ENCODE data around the gene BORA. TPM values are rescaled to one million over a fixed set of nuclear protein-coding genes. Genes with fewer than 3 reads are reported as not detected.
A peak's percentile ranks its signal among the peaks of the same experiment; 100 is the strongest.
"Not testable (repeated sequence)": the region's sequence is repeated elsewhere in the genome, so short reads cannot be mapped to it uniquely, and the experiment has no call there.

BORA gene
- total RNA-seq, 1 donor from 2014 or later: 2.6 TPM

DNA sequence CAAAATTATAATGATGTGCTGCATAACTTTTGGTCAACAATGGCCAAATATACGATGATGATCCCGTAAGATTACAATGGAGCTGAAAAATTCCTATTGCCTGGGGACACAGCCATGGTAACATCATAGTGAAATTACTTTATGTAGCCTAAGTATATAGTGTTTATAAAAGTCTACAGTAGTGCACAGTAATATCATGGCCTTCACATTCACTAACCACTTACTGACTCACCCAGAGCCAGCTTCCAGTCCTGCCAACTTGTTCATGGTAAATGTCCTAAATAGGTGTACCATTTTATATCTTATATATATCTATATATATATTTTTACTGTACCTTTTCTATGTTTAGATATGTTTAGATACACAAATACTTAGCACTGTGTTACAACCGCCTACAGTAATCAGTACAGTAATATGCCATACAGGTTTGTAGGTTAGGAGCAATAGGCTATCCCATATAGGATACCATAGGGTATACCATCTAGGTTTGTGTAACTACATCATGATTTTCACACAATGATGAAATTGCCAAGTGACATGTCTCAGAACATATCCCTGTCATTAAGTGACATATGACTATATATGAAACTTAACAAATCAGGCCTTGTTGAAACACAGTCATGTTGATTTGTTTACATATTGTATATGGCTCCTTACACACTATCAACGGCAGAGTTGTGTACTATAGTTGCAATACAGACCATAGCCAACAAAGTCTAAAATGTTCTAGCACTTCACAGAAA is 30.2 kb downstream of the BORA start:
- Histone ChIP-seq H3K36me3 (ENCODE audit: control insufficient read depth in 3 of 3, insufficient read depth in 3 of 3, low read length in 3 of 3) (peaks cover 25 to 71% (median 65%) of the 10 kb centered on the region in 3 donors), H3K9ac (ENCODE audit: low read depth in 1 of 3, low read length in 3 of 3) (no peak overlapping the region), H3K4me1 (ENCODE audit: control insufficient read depth in 3 of 3, insufficient read depth in 3 of 3, low read length in 3 of 3) (no peaks in the 10 kb centered on the region), H3K27me3 (ENCODE audit: control insufficient read depth in 3 of 3, insufficient read depth in 3 of 3, low read length in 3 of 3) (no peaks in the 10 kb centered on the region), H3K27ac (ENCODE audit: low read depth, low read length) (no peak overlapping the region), H3K4me3 (ENCODE audit: low read length in 3 of 3) (no peak overlapping the region), H3K9me3 (ENCODE audit: control insufficient read depth in 3 of 3, low read length in 3 of 3) (no peaks in the 10 kb centered on the region)

DNA sequence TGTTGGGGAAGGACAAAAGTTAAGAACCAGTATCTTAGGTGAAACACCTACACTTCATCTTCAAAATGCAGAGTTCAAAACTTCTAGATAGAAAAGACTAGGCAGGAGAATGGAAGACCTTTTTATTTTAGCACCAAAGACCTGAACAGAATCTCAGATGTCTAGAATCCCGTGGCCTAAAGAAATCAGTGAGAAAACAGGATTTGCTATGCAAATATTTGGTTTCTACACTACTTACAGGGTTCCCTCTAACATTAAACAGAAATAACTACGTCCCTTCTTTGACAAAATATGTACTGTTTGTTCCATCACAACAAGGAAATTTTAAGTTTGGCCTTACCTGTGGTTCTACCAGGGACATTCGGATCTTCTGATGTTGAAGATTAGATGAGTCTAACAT is 32.5 kb downstream of the BORA start:
- no peaks in the 10 kb centered on the region for H3K9me3 ChIP-seq (ENCODE audit: control insufficient read depth in 3 of 3, low read length in 3 of 3)
- no peak overlapping the region for H3K9ac ChIP-seq (ENCODE audit: low read depth in 1 of 3, low read length in 3 of 3)
- no peak overlapping the region for H3K4me3 ChIP-seq (ENCODE audit: low read length in 3 of 3)
- no peaks in the 10 kb centered on the region for H3K4me1 ChIP-seq (ENCODE audit: control insufficient read depth in 3 of 3, insufficient read depth in 3 of 3, low read length in 3 of 3)
- H3K36me3 ChIP-seq (ENCODE audit: control insufficient read depth in 3 of 3, insufficient read depth in 3 of 3, low read length in 3 of 3): peaks cover 31 to 81% (median 78%) of the 10 kb centered on the region in 3 donors
- no peaks in the 10 kb centered on the region for H3K27me3 ChIP-seq (ENCODE audit: control insufficient read depth in 3 of 3, insufficient read depth in 3 of 3, low read length in 3 of 3)
- no peak overlapping the region for H3K27ac ChIP-seq (ENCODE audit: low read depth, low read length)

DNA sequence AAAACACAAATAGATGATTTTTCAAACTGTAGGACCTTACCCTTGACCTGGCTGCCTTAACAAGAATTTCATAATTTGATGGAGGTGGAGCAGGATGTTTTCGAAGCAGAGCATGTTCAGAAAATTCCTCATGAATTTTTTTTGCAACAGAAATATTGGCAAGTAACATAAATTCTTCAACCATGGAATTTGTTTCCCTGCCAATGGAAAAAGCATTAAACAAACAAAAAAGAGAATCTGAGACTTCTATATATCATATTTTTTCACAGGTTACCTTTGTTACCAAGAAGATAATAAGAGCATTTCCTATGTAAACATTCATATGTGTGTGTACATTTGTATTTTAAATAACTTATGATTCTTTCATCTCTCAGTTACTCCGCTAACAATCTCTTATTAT is 35.7 kb downstream of the BORA start:
- Histone ChIP-seq H3K27me3 (ENCODE audit: control insufficient read depth in 3 of 3, insufficient read depth in 3 of 3, low read length in 3 of 3) (no peaks in the 10 kb centered on the region), H3K4me3 (ENCODE audit: low read length in 3 of 3) (no peak overlapping the region), H3K9me3 (ENCODE audit: control insufficient read depth in 3 of 3, low read length in 3 of 3) (no peaks in the 10 kb centered on the region), H3K27ac (ENCODE audit: low read depth, low read length) (no peak overlapping the region), H3K4me1 (ENCODE audit: control insufficient read depth in 3 of 3, insufficient read depth in 3 of 3, low read length in 3 of 3) (no peaks in the 10 kb centered on the region), H3K9ac (ENCODE audit: low read depth in 1 of 3, low read length in 3 of 3) (no peak overlapping the region), H3K36me3 (ENCODE audit: control insufficient read depth in 3 of 3, insufficient read depth in 3 of 3, low read length in 3 of 3) (peaks cover 38 to 94% (median 81%) of the 10 kb centered on the region in 3 donors)

DNA sequence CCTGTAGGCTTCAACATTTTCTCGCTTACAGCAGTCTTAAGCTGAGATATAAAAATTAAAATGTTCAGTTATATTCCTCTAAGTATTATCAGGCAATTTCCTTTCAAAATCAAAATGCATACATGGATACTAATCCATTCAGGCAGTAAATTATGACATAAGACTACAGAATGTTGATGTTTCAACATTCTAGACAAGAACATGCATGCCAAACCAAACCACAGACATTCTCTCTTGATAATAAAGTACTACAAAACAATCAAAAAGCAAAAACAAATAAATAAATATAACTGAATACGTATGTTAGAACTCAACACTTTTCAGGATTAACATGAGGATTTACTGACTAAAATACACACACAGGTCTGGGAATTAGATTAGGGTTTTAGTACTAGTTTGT is 46.3 kb downstream of the BORA start:
- no peak overlapping the region for H3K27ac ChIP-seq (ENCODE audit: low read depth, low read length)
- no peak overlapping the region for H3K4me3 ChIP-seq (ENCODE audit: low read length in 3 of 3)
- no peaks in the 10 kb centered on the region for H3K9me3 ChIP-seq (ENCODE audit: control insufficient read depth in 3 of 3, low read length in 3 of 3)
- H3K9ac ChIP-seq (ENCODE audit: low read depth in 1 of 3, low read length in 3 of 3): no peak overlapping the region
- no peaks in the 10 kb centered on the region for H3K27me3 ChIP-seq (ENCODE audit: control insufficient read depth in 3 of 3, insufficient read depth in 3 of 3, low read length in 3 of 3)
- peaks cover 18 to 84% (median 79%) of the 10 kb centered on the region in 3 donors for H3K36me3 ChIP-seq (ENCODE audit: control insufficient read depth in 3 of 3, insufficient read depth in 3 of 3, low read length in 3 of 3)
- peaks cover 0 to under 1% (median 0%) of the 10 kb centered on the region in 3 donors for H3K4me1 ChIP-seq (ENCODE audit: control insufficient read depth in 3 of 3, insufficient read depth in 3 of 3, low read length in 3 of 3)

DNA sequence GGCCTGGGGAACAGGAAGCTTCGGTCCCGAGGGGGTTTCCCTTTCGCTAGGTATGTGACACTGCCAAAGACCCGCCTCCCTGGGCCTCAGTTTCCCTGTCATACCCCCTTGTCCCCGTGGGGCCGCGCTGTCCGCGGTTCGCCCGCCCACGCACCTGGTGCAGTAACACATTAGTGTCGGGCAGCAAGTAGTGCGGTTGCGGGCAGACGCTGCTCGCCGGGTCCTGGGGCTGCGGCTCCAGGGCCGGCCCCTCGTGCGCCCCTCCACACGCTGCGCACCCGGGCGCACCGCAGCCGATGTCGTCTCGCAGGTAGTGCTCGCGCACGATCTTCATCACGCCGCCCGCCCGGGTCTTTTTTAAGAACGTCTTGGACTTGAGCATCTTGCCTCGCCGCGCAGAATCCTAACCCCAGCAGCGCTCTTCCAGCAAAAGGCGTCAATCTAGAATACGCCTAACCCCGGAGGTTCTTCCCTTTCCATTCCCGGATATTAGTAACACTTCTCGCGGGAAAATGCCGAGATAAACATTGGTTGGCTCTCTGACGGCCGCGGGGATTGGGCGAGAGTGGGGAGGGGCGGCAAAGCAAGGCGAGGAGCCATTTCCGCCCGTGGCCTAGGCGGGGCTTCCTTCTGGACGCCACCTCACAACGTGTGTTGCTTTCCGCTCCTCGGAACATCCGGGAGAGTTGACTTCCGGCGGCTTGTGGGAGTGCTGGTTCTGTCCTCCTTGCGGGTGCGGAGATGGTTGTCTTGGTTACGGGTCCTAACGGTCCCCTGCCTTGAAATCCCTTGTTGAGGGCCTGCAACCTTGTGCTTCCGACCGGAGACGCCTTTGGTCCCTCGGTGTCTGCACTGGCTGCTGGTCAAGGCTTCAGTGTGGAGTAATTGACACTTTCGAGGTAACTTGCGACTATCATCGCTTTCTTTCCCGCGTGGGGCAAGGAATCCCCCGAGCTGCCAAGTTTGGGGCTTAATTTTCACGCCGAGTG is 54.0 kb downstream of the BORA start, which contains the start of the genes DIS3 and PIBF1:
Gene DIS3, minus strand, starts transcription at position 450 of the 989 bp plus-strand sequence. Its CDS starts 68 bp downstream, at position 382.
Gene PIBF1, plus strand, starts transcription at position 683 of the 989 bp plus-strand sequence. CDS start 1,337 bp downstream, outside the sequence.
- Histone ChIP-seq H3K4me1 (ENCODE audit: control insufficient read depth in 3 of 3, insufficient read depth in 3 of 3, low read length in 3 of 3) (peaks cover 11 to 25% (median 15%) of the 10 kb centered on the region in 3 donors), H3K9ac (ENCODE audit: low read depth in 1 of 3, low read length in 3 of 3) (peak within 1 kb of the TSS; percentile 95 to 97 (median 96)), H3K36me3 (ENCODE audit: control insufficient read depth in 3 of 3, insufficient read depth in 3 of 3, low read length in 3 of 3) (peaks cover 4 to 25% (median 14%) of the 10 kb centered on the region in 3 donors), H3K9me3 (ENCODE audit: control insufficient read depth in 3 of 3, low read length in 3 of 3) (no peaks in the 10 kb centered on the region), H3K4me3 (ENCODE audit: low read length in 3 of 3) (peak within 1 kb of the TSS; percentile 77 to 100 (median 100)), H3K27me3 (ENCODE audit: control insufficient read depth in 3 of 3, insufficient read depth in 3 of 3, low read length in 3 of 3) (no peaks in the 10 kb centered on the region), H3K27ac (ENCODE audit: low read depth, low read length) (peak within 1 kb of the TSS; percentile 93)

DNA sequence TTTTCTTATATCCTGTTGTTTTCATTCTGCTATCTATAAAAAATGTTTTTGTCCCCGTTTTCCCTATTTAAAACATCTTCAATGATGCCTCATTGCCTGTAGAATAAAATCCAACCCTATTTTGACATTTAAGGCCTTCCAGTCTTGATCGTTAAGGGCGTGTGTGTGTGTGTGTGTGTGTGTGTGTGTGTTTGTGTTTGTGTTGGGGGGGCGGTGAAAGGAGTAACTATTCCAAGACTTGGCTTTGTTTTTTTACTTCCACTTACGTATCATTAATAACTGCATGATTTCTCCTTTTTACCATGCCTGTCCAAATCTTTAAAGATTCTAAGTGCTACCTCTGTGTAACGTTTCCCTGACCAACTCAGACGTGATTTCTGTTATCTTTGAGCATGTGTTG is 55.0 kb downstream of the BORA start:
- Histone ChIP-seq H3K36me3 (ENCODE audit: control insufficient read depth in 3 of 3, insufficient read depth in 3 of 3, low read length in 3 of 3) (peaks cover 3 to 19% (median 4%) of the 10 kb centered on the region in 3 donors), H3K27me3 (ENCODE audit: control insufficient read depth in 3 of 3, insufficient read depth in 3 of 3, low read length in 3 of 3) (no peaks in the 10 kb centered on the region), H3K27ac (ENCODE audit: low read depth, low read length) (peak overlapping the region; percentile 93), H3K9me3 (ENCODE audit: control insufficient read depth in 3 of 3, low read length in 3 of 3) (no peaks in the 10 kb centered on the region), H3K4me3 (ENCODE audit: low read length in 3 of 3) (peak overlapping the region; percentile 77 to 100 (median 100)), H3K4me1 (ENCODE audit: control insufficient read depth in 3 of 3, insufficient read depth in 3 of 3, low read length in 3 of 3) (peaks cover 11 to 25% (median 15%) of the 10 kb centered on the region in 3 donors), H3K9ac (ENCODE audit: low read depth in 1 of 3, low read length in 3 of 3) (peak overlapping the region; percentile 95 to 97 (median 96))

DNA sequence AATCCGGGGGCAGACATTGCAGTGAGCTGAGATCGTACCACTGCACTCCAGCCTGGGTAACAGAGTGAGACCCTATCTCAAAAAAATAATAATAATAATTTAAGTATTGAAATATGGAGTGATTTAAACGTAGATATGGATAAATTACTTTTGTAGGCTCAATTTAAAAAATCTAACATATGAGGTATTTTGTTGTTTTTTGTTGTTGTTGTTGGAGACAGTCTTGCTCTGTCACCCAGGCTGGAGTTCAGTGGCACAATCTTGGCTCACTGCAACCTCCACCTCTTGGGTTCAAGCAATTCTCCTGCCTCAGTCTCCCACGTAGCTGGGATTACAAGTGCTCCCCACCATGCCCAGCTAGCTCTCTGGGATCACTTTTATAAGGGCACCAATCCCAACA is 57.0 kb downstream of the BORA start:
- Histone ChIP-seq H3K4me1 (ENCODE audit: control insufficient read depth in 3 of 3, insufficient read depth in 3 of 3, low read length in 3 of 3) (peaks cover 7 to 25% (median 12%) of the 10 kb centered on the region in 3 donors), H3K36me3 (ENCODE audit: control insufficient read depth in 3 of 3, insufficient read depth in 3 of 3, low read length in 3 of 3) (peaks cover 0 to 16% (median 3%) of the 10 kb centered on the region in 3 donors)
- H3K27me3 ChIP-seq (ENCODE audit: control insufficient read depth in 3 of 3, insufficient read depth in 3 of 3, low read length in 3 of 3); H3K9ac ChIP-seq (ENCODE audit: low read depth in 1 of 3, low read length in 3 of 3); H3K27ac ChIP-seq (ENCODE audit: low read depth, low read length); H3K9me3 ChIP-seq (ENCODE audit: control insufficient read depth in 3 of 3, low read length in 3 of 3); H3K4me3 ChIP-seq (ENCODE audit: low read length in 3 of 3): not testable (repeated sequence)

DNA sequence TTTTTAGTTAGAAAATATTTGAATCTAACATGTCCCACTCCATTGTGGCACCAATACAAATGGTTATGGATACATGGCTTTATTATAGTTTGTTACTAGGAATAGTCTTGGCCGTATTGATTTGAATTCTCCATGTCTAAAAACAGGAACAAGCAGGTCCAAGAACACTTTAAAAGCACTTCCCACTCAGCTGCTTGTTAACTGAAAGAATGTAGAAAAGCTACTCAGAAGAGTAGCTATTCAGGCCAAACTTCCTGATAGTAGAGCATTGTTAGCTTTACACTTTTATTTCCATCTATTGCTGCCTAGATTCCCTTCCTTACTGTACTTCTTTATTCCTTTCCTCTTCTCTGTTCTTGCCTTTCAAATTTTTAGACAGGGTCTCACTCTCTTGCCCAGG is 61.1 kb downstream of the BORA start:
- no peak overlapping the region for H3K27ac ChIP-seq (ENCODE audit: low read depth, low read length)
- peaks cover 4 to 20% (median 9%) of the 10 kb centered on the region in 3 donors for H3K36me3 ChIP-seq (ENCODE audit: control insufficient read depth in 3 of 3, insufficient read depth in 3 of 3, low read length in 3 of 3)

DNA sequence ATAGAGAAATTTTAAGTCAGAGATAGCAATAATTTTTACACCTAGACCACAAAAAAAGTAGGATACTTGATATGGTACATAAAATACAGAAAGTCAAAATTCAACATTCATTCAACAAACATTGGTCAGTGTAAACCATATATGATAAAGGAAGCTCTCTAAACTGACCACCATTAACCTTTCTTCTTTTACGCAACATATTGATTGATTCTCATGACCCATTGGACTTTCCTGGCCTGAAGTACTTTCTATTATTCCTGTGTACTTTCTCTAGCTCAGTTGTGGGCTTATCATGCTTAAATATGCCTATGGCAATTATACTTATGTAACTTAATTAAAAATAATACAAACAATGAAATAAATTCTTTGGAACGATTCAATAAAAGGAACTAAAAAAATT is 64.9 kb downstream of the BORA start:
- peaks cover 4 to 20% (median 16%) of the 10 kb centered on the region in 3 donors for H3K36me3 ChIP-seq (ENCODE audit: control insufficient read depth in 3 of 3, insufficient read depth in 3 of 3, low read length in 3 of 3)
- no peak overlapping the region for H3K27ac ChIP-seq (ENCODE audit: low read depth, low read length)
- H3K27me3 ChIP-seq (ENCODE audit: control insufficient read depth in 3 of 3, insufficient read depth in 3 of 3, low read length in 3 of 3): no peaks in the 10 kb centered on the region
- no peak overlapping the region for H3K9ac ChIP-seq (ENCODE audit: low read depth in 1 of 3, low read length in 3 of 3)
- H3K4me1 ChIP-seq (ENCODE audit: control insufficient read depth in 3 of 3, insufficient read depth in 3 of 3, low read length in 3 of 3): peaks cover 0 to 3% (median 0%) of the 10 kb centered on the region in 3 donors
- H3K4me3 ChIP-seq (ENCODE audit: low read length in 3 of 3): no peak overlapping the region
- no peaks in the 10 kb centered on the region for H3K9me3 ChIP-seq (ENCODE audit: control insufficient read depth in 3 of 3, low read length in 3 of 3)

More for the DNA sequence above, 61.1 kb downstream of the BORA start:
- no peaks in the 10 kb centered on the region for H3K27me3 ChIP-seq (ENCODE audit: control insufficient read depth in 3 of 3, insufficient read depth in 3 of 3, low read length in 3 of 3)
- H3K9ac ChIP-seq (ENCODE audit: low read depth in 1 of 3, low read length in 3 of 3): no peak overlapping the region
- H3K9me3 ChIP-seq (ENCODE audit: control insufficient read depth in 3 of 3, low read length in 3 of 3): no peaks in the 10 kb centered on the region
- no peak overlapping the region for H3K4me3 ChIP-seq (ENCODE audit: low read length in 3 of 3)
- peaks cover 0 to 3% (median under 1%) of the 10 kb centered on the region in 3 donors for H3K4me1 ChIP-seq (ENCODE audit: control insufficient read depth in 3 of 3, insufficient read depth in 3 of 3, low read length in 3 of 3)

All from skeletal muscle tissue (tissue), 4 donors.